ENCODE results near the gene CRPPA. TPM values are rescaled to one million over a fixed set of nuclear protein-coding genes. Genes with fewer than 3 reads are reported as not detected.
"Not testable (repeated sequence)": the region's sequence is repeated elsewhere in the genome, so short reads cannot be mapped to it uniquely, and the experiment has no call there.

Gene CRPPA
- total and polyA plus RNA-seq, 7 donors: 0.23 to 6.0 (median 3.9) TPM

GRCh38 chr7:16395121-16395520 lies 26.2 kb downstream of the CRPPA start:
- Histone ChIP-seq H3K36me3 (no peaks in the 10 kb centered on the region), H3K4me3 (no peak overlapping the region), H3K9me3 (peaks cover 0 to 2% (median 0%) of the 10 kb centered on the region in 4 donors), H3K4me1 (no peaks in the 10 kb centered on the region), H3K27me3 (no peaks in the 10 kb centered on the region), H3K27ac (no peak overlapping the region)
- DNase-seq: no peak
- TF ChIP-seq POLR2A (IDR thresholded peaks at IDR 0.05) (no peak), EP300 (IDR thresholded peaks at IDR 0.05) (no peak), POLR2AphosphoS5 (IDR thresholded peaks at IDR 0.05) (no peak)
- TF ChIP-seq, protein P1, sequence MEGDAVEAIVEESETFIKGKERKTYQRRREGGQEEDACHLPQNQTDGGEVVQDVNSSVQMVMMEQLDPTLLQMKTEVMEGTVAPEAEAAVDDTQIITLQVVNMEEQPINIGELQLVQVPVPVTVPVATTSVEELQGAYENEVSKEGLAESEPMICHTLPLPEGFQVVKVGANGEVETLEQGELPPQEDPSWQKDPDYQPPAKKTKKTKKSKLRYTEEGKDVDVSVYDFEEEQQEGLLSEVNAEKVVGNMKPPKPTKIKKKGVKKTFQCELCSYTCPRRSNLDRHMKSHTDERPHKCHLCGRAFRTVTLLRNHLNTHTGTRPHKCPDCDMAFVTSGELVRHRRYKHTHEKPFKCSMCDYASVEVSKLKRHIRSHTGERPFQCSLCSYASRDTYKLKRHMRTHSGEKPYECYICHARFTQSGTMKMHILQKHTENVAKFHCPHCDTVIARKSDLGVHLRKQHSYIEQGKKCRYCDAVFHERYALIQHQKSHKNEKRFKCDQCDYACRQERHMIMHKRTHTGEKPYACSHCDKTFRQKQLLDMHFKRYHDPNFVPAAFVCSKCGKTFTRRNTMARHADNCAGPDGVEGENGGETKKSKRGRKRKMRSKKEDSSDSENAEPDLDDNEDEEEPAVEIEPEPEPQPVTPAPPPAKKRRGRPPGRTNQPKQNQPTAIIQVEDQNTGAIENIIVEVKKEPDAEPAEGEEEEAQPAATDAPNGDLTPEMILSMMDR (IDR thresholded peaks at IDR 0.05): no peak
- intact Hi-C loops (cut with DNase I): no loop called here
- 96 to 97% methylated on average over 1 of the region's 1 CpG for WGBS, 2 donors

GRCh38 chr7:16393862-16394422 lies 27.4 kb downstream of the CRPPA start:
- Histone ChIP-seq H3K27ac (no peak overlapping the region), H3K27me3 (no peaks in the 10 kb centered on the region), H3K4me1 (no peaks in the 10 kb centered on the region), H3K36me3 (no peaks in the 10 kb centered on the region), H3K4me3 (no peak overlapping the region), H3K9me3 (peaks cover 0 to 2% (median 0%) of the 10 kb centered on the region in 4 donors)
- WGBS, 2 donors: 94 to 97% methylated on average over 4 of the region's 4 CpGs
- DNase-seq: no peak
- intact Hi-C loops (cut with DNase I): no loop called here
- TF ChIP-seq POLR2A (IDR thresholded peaks at IDR 0.05) (no peak), EP300 (IDR thresholded peaks at IDR 0.05) (no peak), POLR2AphosphoS5 (IDR thresholded peaks at IDR 0.05) (no peak)
- TF ChIP-seq, protein P1 (IDR thresholded peaks at IDR 0.05): no peak

DNA sequence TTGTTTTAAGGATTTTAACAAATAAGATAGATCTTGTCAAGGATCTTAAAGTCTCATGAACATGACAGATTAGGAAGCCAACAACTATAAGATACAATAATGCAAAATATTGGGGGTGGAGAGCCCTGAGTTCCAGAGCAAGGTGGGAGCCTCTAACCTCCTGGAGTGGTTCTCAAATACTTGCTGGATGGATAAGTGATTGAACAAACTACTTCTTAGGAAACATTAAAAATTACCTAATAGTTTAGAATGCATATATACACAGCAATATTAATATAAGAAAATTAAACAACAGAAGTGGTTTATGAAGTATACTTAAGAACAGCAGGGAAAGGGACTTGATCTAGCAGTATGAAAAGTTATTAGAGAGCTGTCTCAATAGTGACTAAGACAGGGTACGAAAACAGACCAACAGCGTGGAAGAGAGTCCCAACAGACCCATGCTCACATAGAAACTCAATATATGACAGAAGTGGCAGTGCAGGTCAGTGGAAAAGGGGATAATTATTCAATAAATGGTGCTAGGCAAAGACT lies 28.3 kb downstream of the CRPPA start:
- no peak for TF ChIP-seq POLR2AphosphoS5 (IDR thresholded peaks at IDR 0.05)
- TF ChIP-seq POLR2A (IDR thresholded peaks at IDR 0.05): no peak
- TF ChIP-seq, protein P1 (IDR thresholded peaks at IDR 0.05): no peak
- peaks cover 0 to 2% (median 0%) of the 10 kb centered on the region in 4 donors for H3K9me3 ChIP-seq
- H3K4me1 ChIP-seq: no peaks in the 10 kb centered on the region
- no peak overlapping the region for H3K27ac ChIP-seq
- H3K27me3 ChIP-seq: no peaks in the 10 kb centered on the region
- intact Hi-C loops (cut with DNase I): no loop called here
- no peaks in the 10 kb centered on the region for H3K36me3 ChIP-seq
- WGBS, 2 donors: 95% methylated on average over 2 of the region's 2 CpGs
- H3K4me3 ChIP-seq: no peak overlapping the region
- no peak for DNase-seq

DNA sequence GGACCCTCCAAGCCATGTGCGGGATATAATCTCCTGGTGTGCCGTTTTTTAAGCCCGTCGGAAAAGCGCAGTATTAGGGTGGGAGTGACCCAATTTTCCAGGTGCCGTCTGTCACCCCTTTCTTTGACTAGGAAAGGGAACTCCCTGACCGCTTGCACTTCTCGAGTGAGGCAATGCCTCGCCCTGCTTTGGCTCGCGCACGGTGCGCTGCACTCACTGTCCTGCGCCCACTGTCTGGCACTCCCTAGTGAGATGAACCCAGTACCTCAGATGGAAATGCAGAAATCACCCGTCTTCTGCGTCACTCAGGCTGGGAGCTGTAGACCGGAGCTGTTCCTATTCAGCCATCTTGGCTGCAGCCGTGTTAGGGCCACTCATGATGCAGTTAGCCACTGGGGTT lies 37.6 kb downstream of the CRPPA start:
- DNase-seq; H3K9me3 ChIP-seq; intact Hi-C loops (cut with DNase I); H3K36me3 ChIP-seq; H3K27ac ChIP-seq; H3K27me3 ChIP-seq; H3K4me1 ChIP-seq; H3K4me3 ChIP-seq: not testable (repeated sequence)
- WGBS, 2 donors: 96 to 97% methylated on average over 18 of the region's 18 CpGs

DNA sequence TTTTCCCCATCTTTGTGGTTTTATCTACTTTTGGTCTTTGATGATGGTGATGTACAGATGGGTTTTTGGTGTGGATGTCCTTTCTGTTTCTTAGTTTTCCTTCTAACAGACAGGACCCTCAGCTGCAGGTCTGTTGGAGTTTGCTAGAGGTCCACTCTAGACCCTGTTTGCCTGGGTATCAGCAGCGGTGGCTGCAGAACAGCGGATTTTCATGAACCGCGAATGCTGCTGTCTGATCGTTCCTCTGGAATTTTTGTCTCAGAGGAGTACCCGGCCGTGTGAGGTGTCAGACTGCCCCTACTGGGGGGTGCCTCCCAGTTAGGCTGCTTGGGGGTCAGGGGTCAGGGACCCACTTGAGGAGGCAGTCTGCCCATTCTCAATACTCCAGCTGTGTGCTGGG lies 38.2 kb downstream of the CRPPA start:
- WGBS, 2 donors: 93 to 97% methylated on average over 7 of the region's 7 CpGs

More for the DNA sequence above, 38.2 kb downstream of the CRPPA start:
- H3K36me3 ChIP-seq; H3K9me3 ChIP-seq; H3K27me3 ChIP-seq; intact Hi-C loops (cut with DNase I); DNase-seq; H3K27ac ChIP-seq; H3K4me3 ChIP-seq; H3K4me1 ChIP-seq: not testable (repeated sequence)

Small RNA genes within 50 kb of the gene (small RNA-seq; reads per million reads assigned to genes)
- gene AC005014.3: 0 reads per million in 3 donors

Other genes with a start within 250 kb of the CRPPA start
- gene SOSTDC1, start 44.2 kb upstream of the CRPPA start, total RNA-seq: 1 to 10 TPM in 3 of 4 donors, under 1 TPM in 1; 0.36 to 8.7 (median 4.0) TPM
- 1 to 10 TPM; 1.8 to 3.0 (median 2.5) TPM for gene SOSTDC1, start 44.2 kb upstream of the CRPPA start, polyA plus RNA-seq
- gene LRRC72, start 105.3 kb upstream of the CRPPA start, total RNA-seq: not detected
- gene LRRC72, start 105.3 kb upstream of the CRPPA start, polyA plus RNA-seq: not detected
- gene ANKMY2, start 224.2 kb upstream of the CRPPA start, total RNA-seq: 10 to 100 TPM; 11.9 to 21.1 (median 14.3) TPM
- gene ANKMY2, start 224.2 kb upstream of the CRPPA start, polyA plus RNA-seq: 10 to 100 TPM; 12.9 to 21.0 (median 18.6) TPM
- gene BZW2, start 224.6 kb upstream of the CRPPA start, total RNA-seq: 10 to 100 TPM; 49.7 to 65.4 (median 58.9) TPM
- gene BZW2, start 224.6 kb upstream of the CRPPA start, polyA plus RNA-seq: 10 to 100 TPM; 51.1 to 70.7 (median 63.8) TPM

All from sigmoid colon (tissue), 7 donors.